ENCODE results near the gene PTPRCAP. TPM values are rescaled to one million over a fixed set of nuclear protein-coding genes. Genes with fewer than 3 reads are reported as not detected.
A peak's percentile ranks its signal among the peaks of the same experiment; 100 is the strongest.

PTPRCAP gene
- total RNA-seq, 1 experiment from 2014 or later: 1.3 TPM

DNA sequence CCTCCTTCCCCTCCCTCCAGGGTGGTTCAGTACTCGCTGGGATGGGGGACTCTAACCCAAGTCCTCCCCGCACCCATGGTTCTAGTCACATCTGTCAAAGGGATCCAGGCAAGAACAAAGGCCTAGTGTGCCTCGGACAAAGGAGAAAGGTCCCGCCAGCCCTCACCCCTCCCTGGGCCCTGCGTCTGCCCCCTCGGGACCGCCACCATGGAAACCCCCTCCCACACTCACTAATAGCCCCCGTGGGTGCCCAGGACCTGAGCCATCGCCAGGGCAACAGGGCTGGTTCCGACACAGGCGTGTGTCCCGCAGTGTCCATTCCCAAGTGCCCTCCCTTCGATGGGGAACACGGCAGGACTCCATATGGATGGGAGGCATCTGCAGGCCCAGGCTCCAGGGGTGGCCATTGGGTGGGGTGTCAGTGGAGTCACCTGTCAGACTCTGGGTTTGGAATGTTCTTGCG is 27.1 kb downstream of the PTPRCAP start:
- Mint-ChIP-seq H3K27ac (ENCODE audit: unreplicated experiment) (no peak overlapping the region), H3K9me3 (ENCODE audit: low read depth, unreplicated experiment) (no peaks in the 10 kb centered on the region), H3K27me3 (ENCODE audit: unreplicated experiment) (peaks cover 48% of the 10 kb centered on the region), H3K4me3 (ENCODE audit: low read depth, unreplicated experiment) (no peak overlapping the region), H3K36me3 (ENCODE audit: insufficient read depth, unreplicated experiment) (peaks cover 4% of the 10 kb centered on the region), H3K4me1 (ENCODE audit: low read depth, unreplicated experiment) (no peaks in the 10 kb centered on the region)
- CTCF ChIA-PET: no interaction called here
- no peak for DNase-seq
- TF ChIP-seq, protein P1, sequence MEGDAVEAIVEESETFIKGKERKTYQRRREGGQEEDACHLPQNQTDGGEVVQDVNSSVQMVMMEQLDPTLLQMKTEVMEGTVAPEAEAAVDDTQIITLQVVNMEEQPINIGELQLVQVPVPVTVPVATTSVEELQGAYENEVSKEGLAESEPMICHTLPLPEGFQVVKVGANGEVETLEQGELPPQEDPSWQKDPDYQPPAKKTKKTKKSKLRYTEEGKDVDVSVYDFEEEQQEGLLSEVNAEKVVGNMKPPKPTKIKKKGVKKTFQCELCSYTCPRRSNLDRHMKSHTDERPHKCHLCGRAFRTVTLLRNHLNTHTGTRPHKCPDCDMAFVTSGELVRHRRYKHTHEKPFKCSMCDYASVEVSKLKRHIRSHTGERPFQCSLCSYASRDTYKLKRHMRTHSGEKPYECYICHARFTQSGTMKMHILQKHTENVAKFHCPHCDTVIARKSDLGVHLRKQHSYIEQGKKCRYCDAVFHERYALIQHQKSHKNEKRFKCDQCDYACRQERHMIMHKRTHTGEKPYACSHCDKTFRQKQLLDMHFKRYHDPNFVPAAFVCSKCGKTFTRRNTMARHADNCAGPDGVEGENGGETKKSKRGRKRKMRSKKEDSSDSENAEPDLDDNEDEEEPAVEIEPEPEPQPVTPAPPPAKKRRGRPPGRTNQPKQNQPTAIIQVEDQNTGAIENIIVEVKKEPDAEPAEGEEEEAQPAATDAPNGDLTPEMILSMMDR (IDR thresholded peaks at IDR 0.05; ENCODE audit: unreplicated experiment): no peak
- intact Hi-C loops (cut with micrococcal nuclease; ENCODE audit: unreplicated experiment): no loop called here
- no TSS peak for BruUV-seq (replicated peaks)

DNA sequence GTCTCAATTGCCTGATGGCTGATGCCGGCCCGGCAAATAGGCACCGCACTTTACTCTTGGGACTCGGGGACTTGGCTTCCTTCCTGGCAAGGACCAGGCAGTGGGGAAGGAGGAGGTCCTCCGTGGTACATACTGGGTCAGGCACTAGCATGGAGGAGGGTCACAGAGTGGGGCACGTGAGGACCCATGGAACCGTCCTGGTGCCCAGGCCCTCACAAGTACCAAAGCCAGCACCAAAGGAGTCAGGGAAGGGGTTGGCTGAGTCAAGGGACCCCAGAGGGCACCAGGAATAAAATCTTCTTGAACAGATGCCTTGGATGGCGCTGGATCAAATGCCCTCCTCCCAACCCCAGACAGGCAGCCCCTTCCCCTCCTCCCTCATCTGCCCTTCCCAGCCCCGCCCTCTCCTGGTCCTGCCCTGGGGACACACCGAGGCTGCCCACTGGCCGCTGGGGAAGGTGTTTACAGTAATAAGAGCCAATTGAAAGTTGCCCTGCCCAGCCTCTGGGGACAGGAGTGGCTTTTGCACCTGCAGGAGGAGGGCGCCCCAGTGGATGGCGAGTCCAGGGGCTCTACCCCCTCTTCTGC is 27.6 kb downstream of the PTPRCAP start:
- H3K27me3 Mint-ChIP-seq (ENCODE audit: unreplicated experiment): peaks cover 42% of the 10 kb centered on the region
- DNase-seq: peak; percentile 43
- no peaks in the 10 kb centered on the region for H3K4me1 Mint-ChIP-seq (ENCODE audit: low read depth, unreplicated experiment)
- H3K9me3 Mint-ChIP-seq (ENCODE audit: low read depth, unreplicated experiment): no peaks in the 10 kb centered on the region
- H3K4me3 Mint-ChIP-seq (ENCODE audit: low read depth, unreplicated experiment): no peak overlapping the region
- BruUV-seq (replicated peaks): no TSS peak
- no peak overlapping the region for H3K27ac Mint-ChIP-seq (ENCODE audit: unreplicated experiment)
- peaks cover 4% of the 10 kb centered on the region for H3K36me3 Mint-ChIP-seq (ENCODE audit: insufficient read depth, unreplicated experiment)
- TF ChIP-seq, protein P1 (IDR thresholded peaks at IDR 0.05; ENCODE audit: unreplicated experiment): no peak
- CTCF ChIA-PET: no interaction called here
- intact Hi-C loops (cut with micrococcal nuclease; ENCODE audit: unreplicated experiment): no loop called here

DNA sequence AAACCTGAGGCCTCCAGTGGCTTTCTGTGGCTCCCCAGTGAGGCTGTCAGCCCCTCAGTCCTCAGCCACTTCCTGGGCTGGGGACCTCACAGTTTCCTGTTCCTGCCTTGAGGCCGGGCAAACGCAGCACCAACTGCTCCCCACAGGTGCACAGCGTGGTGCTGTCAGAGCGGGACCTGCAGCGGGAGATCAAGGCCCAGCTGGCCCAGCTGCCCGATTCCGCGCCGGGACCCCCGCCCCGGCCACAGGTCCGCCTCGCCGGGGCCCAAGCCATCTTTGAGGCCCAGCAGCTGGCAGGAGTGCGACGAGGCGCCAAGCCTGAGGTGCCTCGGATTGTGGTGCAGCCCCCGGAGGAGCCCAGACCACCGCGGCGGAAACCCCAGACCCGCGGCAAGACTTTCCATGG is 28.2 kb downstream of the PTPRCAP start:
- TF ChIP-seq, protein P1 (IDR thresholded peaks at IDR 0.05; ENCODE audit: unreplicated experiment): no peak
- H3K4me3 Mint-ChIP-seq (ENCODE audit: low read depth, unreplicated experiment): no peak overlapping the region
- no peak for DNase-seq
- H3K9me3 Mint-ChIP-seq (ENCODE audit: low read depth, unreplicated experiment): no peaks in the 10 kb centered on the region
- CTCF ChIA-PET: no interaction called here
- BruUV-seq (replicated peaks): no TSS peak
- peaks cover 39% of the 10 kb centered on the region for H3K27me3 Mint-ChIP-seq (ENCODE audit: unreplicated experiment)
- no peaks in the 10 kb centered on the region for H3K4me1 Mint-ChIP-seq (ENCODE audit: low read depth, unreplicated experiment)
- peaks cover 6% of the 10 kb centered on the region for H3K36me3 Mint-ChIP-seq (ENCODE audit: insufficient read depth, unreplicated experiment)
- intact Hi-C loops (cut with micrococcal nuclease; ENCODE audit: unreplicated experiment): no loop called here
- H3K27ac Mint-ChIP-seq (ENCODE audit: unreplicated experiment): no peak overlapping the region

DNA sequence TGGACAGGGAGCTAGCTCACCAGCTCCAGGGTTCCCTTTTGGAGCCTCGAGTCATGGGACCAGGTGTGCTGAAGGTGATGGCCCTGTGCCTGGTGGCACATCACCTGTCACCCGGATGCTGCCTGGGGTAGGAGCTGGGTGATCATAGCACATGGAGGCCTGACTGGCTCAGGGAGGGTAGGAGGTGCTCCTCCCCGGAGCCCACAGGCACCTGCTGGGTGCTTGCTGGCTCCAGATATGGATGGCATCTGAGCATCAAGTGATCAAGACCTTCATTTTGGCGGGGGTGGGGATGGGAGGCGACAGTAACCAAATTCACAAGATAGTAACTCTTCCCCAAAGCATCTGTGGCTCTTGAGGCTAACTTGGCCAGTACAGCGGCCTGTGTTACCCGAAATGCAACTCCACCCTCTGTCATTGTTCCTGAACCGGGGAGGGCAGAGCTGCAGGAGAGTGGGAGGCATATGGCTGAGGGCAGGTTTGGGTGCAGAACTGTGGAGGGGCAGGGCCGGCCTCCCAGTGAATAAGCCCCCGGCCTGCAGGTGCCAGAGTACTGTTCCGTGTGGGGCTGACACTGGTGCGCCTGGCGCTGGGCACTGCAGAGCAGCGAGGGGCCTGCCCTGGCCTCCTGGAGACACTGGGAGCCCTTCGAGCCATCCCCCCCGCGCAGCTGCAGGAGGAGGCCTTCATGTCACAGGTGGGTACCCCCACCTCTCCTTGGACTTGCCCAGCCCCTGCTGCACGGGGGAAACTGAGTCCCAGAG is 28.9 kb downstream of the PTPRCAP start:
- Mint-ChIP-seq H3K27ac (ENCODE audit: unreplicated experiment) (no peak overlapping the region), H3K36me3 (ENCODE audit: insufficient read depth, unreplicated experiment) (peaks cover 10% of the 10 kb centered on the region), H3K9me3 (ENCODE audit: low read depth, unreplicated experiment) (no peaks in the 10 kb centered on the region), H3K4me3 (ENCODE audit: low read depth, unreplicated experiment) (no peak overlapping the region), H3K4me1 (ENCODE audit: low read depth, unreplicated experiment) (no peaks in the 10 kb centered on the region), H3K27me3 (ENCODE audit: unreplicated experiment) (peaks cover 35% of the 10 kb centered on the region)
- no peak for DNase-seq
- CTCF ChIA-PET: no interaction called here
- BruUV-seq (replicated peaks): no TSS peak
- intact Hi-C loops (cut with micrococcal nuclease; ENCODE audit: unreplicated experiment): no loop called here
- TF ChIP-seq, protein P1 (IDR thresholded peaks at IDR 0.05; ENCODE audit: unreplicated experiment): no peak

Data from Calu3 (cell line).